ENCODE measurements around the gene GLIPR2. TPM values are rescaled to one million over a fixed set of nuclear protein-coding genes. Genes with fewer than 3 reads are reported as not detected.
"Not testable (repeated sequence)": the region's sequence is repeated elsewhere in the genome, so short reads cannot be mapped to it uniquely, and the experiment has no call there.

Gene GLIPR2
- total RNA-seq, 2 donors from 2014 or later, result 26.0 to 33.3 TPM

GRCh38 chr9:36118706-36119105 is 17.8 kb upstream of the GLIPR2 start:
- intact Hi-C loops (cut with DNase I, micrococcal nuclease), result no loop called here
- DNase-seq (no peak), ATAC-seq (no peak)

GRCh38 chr9:36119476-36119875 is 17.1 kb upstream of the GLIPR2 start:
- intact Hi-C loops (cut with DNase I, micrococcal nuclease), result no loop called here
- peak; percentile 63 for ATAC-seq

GRCh38 chr9:36120705-36121104 is 15.8 kb upstream of the GLIPR2 start:
- ATAC-seq (no peak), DNase-seq (no peak)
- intact Hi-C loops (cut with DNase I, micrococcal nuclease), result no loop called here

More at GRCh38 chr9:36119476-36119875, 17.1 kb upstream of the GLIPR2 start:
- DNase-seq, result no peak

- intact Hi-C loops (cut with DNase I, micrococcal nuclease), result no loop called here
- no peak for ATAC-seq
- DNase-seq, result no peak
Measured at GRCh38 chr9:36121971-36122370, 14.6 kb upstream of the GLIPR2 start.

GRCh38 chr9:36123515-36123914 is 13.0 kb upstream of the GLIPR2 start:
- intact Hi-C loops (cut with DNase I, micrococcal nuclease), result no loop called here
- ATAC-seq, result no peak
- no peak for DNase-seq

- DNase-seq (no peak), ATAC-seq (peak; percentile 53)
- intact Hi-C loops (cut with DNase I, micrococcal nuclease), result no loop called here
Measured at GRCh38 chr9:36125062-36125855, 11.3 kb upstream of the GLIPR2 start.

- intact Hi-C loops (cut with DNase I, micrococcal nuclease), result no loop called here
- peak; percentile 89 for ATAC-seq
- peak; percentile 62 to 78 for DNase-seq
Measured at GRCh38 chr9:36126016-36126730, 10.4 kb upstream of the GLIPR2 start.

GRCh38 chr9:36127652-36128244 is 8.8 kb upstream of the GLIPR2 start:
- DNase-seq (no peak), ATAC-seq (peak; percentile 23)
- intact Hi-C loops (cut with DNase I, micrococcal nuclease), result no loop called here

- DNase-seq, result no peak
- ATAC-seq, result no peak
- intact Hi-C loops (cut with DNase I, micrococcal nuclease), result no loop called here
Measured at GRCh38 chr9:36128349-36128748, 8.2 kb upstream of the GLIPR2 start.

- DNase-seq (no peak), ATAC-seq (no peak)
- intact Hi-C loops (cut with DNase I, micrococcal nuclease), result no loop called here
Measured at GRCh38 chr9:36129139-36129538, 7.4 kb upstream of the GLIPR2 start.

GRCh38 chr9:36131666-36132065 is 4.9 kb upstream of the GLIPR2 start:
- intact Hi-C loops (cut with DNase I, micrococcal nuclease); DNase-seq: not testable (repeated sequence)

GRCh38 chr9:36132086-36132485 is 4.4 kb upstream of the GLIPR2 start:
- no peak for DNase-seq
- no peak for ATAC-seq
- intact Hi-C loops (cut with DNase I, micrococcal nuclease), result no loop called here

More at GRCh38 chr9:36131666-36132065, 4.9 kb upstream of the GLIPR2 start:
- ATAC-seq, result not testable (repeated sequence)

- ATAC-seq (no peak), DNase-seq (no peak)
- intact Hi-C loops (cut with DNase I, micrococcal nuclease), result no loop called here
Measured at GRCh38 chr9:36134761-36135505, 1.6 kb upstream of the GLIPR2 start.

- no peak for ATAC-seq
- no peak for DNase-seq
- intact Hi-C loops (cut with DNase I, micrococcal nuclease), result no loop called here
Measured at GRCh38 chr9:36135741-36136271, 727 bp upstream of the GLIPR2 start.

GRCh38 chr9:36136894-36137391 is 410 bp downstream of the GLIPR2 start:
- ATAC-seq (peak; percentile 34), DNase-seq (peak in 1 of 2 donors; percentile 23)
- intact Hi-C loops (cut with DNase I, micrococcal nuclease), result no loop called here

- intact Hi-C loops (cut with DNase I, micrococcal nuclease), result no loop called here
- no peak for DNase-seq
Measured at GRCh38 chr9:36137392-36138004, 965 bp downstream of the GLIPR2 start.

GRCh38 chr9:36138496-36138895 is 2.0 kb downstream of the GLIPR2 start:
- intact Hi-C loops (cut with DNase I, micrococcal nuclease), result no loop called here
- no peak for DNase-seq
- ATAC-seq, result no peak

More at GRCh38 chr9:36137392-36138004, 965 bp downstream of the GLIPR2 start:
- no peak for ATAC-seq

- intact Hi-C loops (cut with DNase I, micrococcal nuclease), result no loop called here
- ATAC-seq (no peak), DNase-seq (no peak)
Measured at GRCh38 chr9:36138901-36139300, 2.4 kb downstream of the GLIPR2 start.
